GOT3 (cell line): ENCODE results near the gene HNRNPC.
"Not testable (repeated sequence)": the region's sequence is repeated elsewhere in the genome, so short reads cannot be mapped to it uniquely, and the experiment has no call there.

Experiments
- DNase-seq: peaks from one replicate; lab custom pipeline; 2025; ENCODE audit warnings: mixed read lengths; lab: John Stamatoyannopoulos, UW

The HNRNPC gene

DNA sequence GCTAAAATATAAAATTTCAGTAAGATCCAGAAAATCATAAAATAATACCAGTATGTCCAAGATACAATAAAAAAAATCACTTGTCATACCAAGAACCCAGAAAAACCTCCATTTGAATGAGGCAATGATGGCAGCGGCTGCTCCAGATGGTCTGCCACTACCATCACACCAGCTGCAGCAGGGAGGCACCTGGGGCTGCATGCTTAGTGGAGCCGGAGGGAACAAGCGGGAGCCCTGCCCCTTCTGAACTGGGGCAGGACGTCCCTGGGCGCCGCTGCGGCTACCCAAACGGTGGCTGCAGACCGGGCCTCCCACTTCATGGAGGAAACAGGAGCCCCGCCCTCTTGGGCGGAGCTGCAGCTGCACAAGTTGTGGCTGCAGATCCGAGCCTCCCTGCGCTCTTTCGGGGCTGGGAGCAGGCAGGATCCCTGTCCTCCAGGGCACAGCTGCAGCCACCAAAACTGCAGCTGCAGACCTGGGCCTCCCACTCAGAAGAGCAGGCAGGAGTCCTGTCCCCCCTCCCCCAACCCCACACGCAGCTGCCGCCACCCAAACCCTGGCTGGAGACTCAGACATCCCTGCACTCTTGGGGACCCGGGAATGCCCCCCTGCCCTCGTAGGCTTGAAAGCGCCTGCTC, 77.3 kb downstream of the HNRNPC start:
- no peak for DNase-seq

GRCh38 chr14:21191261-21191808, 77.9 kb downstream of the HNRNPC start:
- no peak for DNase-seq

- DNase-seq, result no peak
Measured at GRCh38 chr14:21185491-21185890, 83.8 kb downstream of the HNRNPC start.

GRCh38 chr14:21184254-21184653, 85.0 kb downstream of the HNRNPC start:
- DNase-seq, result no peak

DNA sequence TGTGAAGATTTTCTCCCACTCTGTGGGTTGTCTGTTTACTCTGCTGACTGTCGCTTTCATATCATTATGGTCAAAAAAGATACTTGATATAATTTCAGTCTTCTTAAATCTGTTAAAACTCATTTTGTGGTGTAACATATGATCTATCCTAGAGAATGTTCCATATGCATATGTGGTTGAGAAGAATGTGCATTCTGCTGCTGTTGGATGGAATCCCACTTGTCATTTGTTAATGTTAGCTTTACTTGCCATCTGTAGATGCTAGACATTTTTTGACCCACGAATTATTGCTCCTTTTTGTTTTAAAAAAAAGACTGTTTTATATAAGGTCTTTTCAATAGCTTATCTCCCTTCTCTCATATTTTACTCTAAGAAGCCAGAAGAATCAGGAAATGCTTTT, 87.1 kb downstream of the HNRNPC start:
- no peak for DNase-seq

DNA sequence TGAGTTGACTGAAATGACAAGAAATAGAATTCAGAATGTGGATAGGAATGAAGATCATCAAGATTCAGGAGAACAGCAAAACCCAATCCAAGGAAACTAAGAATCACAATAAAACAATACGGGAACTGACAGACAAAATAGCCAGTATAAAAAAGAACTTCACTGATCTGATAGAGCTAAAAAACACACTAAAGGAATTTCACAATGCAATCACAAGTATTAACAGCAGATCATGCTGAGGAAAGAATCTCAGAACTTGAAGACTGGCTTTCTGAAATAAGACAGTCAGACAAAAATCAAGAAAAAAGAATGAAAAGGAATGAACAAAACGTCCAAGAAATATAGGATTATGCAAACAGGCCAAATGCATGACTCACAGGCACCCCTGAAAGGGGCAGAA, 98.1 kb downstream of the HNRNPC start:
- DNase-seq, result no peak

DNA sequence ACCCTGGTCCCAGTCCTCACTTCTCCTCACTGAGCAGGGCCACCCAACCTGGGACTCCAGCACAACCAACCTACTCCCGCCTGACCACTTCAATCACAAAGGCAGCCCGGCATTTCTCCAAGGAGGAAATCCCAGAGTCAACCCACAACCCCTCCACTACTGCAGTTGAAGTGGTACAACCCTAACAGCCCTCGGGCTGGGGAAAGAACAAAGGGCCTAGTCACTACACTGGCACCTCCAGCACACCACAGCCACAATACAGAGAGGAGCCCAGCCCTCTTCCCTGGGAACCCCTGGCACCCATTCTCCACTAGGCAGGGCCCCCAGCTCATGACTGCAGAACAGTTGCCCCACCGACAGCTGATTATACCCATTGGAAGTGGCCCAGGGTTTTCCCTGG, 99.7 kb downstream of the HNRNPC start:
- no peak for DNase-seq

GRCh38 chr14:21168055-21168454, 101.2 kb downstream of the HNRNPC start:
- no peak for DNase-seq

DNA sequence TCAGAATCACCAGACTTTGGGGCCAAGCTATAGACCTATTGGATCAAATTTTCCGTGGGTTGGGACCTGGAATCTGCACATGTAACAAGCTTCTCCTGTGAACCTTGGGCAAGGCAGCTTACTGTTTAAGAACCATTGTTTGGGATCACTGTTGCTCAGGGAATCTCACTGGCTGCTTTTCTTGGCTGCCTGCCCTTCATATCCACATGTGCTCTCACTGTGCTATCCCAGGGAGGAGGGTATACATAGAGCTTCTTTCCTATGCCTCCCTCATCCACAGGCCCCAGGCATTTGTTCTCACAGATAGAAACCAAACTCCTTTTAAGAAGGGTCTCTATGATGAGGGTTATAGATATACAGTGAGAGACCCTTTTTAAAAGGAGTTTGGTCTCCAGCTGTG, 103.6 kb downstream of the HNRNPC start:
- DNase-seq, result not testable (repeated sequence)

GRCh38 chr14:21165002-21165605, 104.1 kb downstream of the HNRNPC start:
- not testable (repeated sequence) for DNase-seq

GRCh38 chr14:21163871-21164291, 105.4 kb downstream of the HNRNPC start:
- DNase-seq, result no peak

- no peak for DNase-seq
Measured at GRCh38 chr14:21162081-21162480, 107.2 kb downstream of the HNRNPC start.

- DNase-seq, result no peak
Measured at GRCh38 chr14:21160061-21160610, 109.1 kb downstream of the HNRNPC start.
